Adrenal gland (tissue), 12 donors: ENCODE data around the gene STOML1. TPM values are rescaled to one million over a fixed set of nuclear protein-coding genes. Genes with fewer than 3 reads are reported as not detected.

ENCODE experiments used
- DNase-seq, 7 donors: peaks; one replicate each; pipeline ENCODE4 v3.0.0-alpha.2; 2019 to 2020
- H3K27ac ChIP-seq, 5 donors: fragments of 200-600 bp; sonication (generic) in 4 of 5; 1 replicate in 3 of 5; 2 replicates in 2 of 5; pipeline versions ENCODE4 v1.5.1 to v1.8.0; 2016 to 2020; ENCODE audit warnings: mild to moderate bottlenecking in 1 of 5
- H3K27me3 ChIP-seq: fragments of 200-600 bp; 2 replicates; pipeline ENCODE4 v1.8.0; 2021
- H3K36me3 ChIP-seq, 2 donors: fragments of 200-600 bp; replicated peaks in 1 of 2; 1 replicate in 1 of 2; 2 replicates in 1 of 2; pipeline versions ENCODE4 v1.5.1 to v1.8.0; 2018 to 2022
- H3K4me1 ChIP-seq, 2 donors: fragments of 200-600 bp; replicated peaks in 1 of 2; 1 replicate in 1 of 2; 2 replicates in 1 of 2; pipeline versions ENCODE4 v1.5.1 to v1.8.0; 2018 to 2021
- H3K4me3 ChIP-seq, 4 donors: fragments of 200-600 bp; sonication (generic) in 3 of 4; one replicate each; pipeline ENCODE4 v1.5.1; 2016 to 2018
- H3K9me3 ChIP-seq, 3 donors: fragments of 200-600 bp; sonication (generic) in 1 of 3; replicated peaks in 1 of 3; 1 replicate in 2 of 3; 2 replicates in 1 of 3; pipeline versions ENCODE4 v1.5.1 to v1.8.0; 2016 to 2021
- CTCF ChIP-seq, 6 experiments: fragments of 450-650 bp in 4 of 6; fragments of 200-600 bp in 2 of 6; sonication (generic) in 1 of 6; IDR thresholded peaks; 1 replicate in 5 of 6; 2 replicates in 1 of 6; pipeline versions ENCODE4 v1.5.1 to v1.8.0; 2016 to 2021; ENCODE audit warnings: antibody characterized with exemption in 6 of 6, mild to moderate bottlenecking in 2 of 6, moderate library complexity in 1 of 6
- POLR2A ChIP-seq, 2 donors: fragments of 450-650 bp; IDR thresholded peaks; one replicate each; pipeline ENCODE4 v1.6.1; 2017; ENCODE audit warnings: antibody characterized with exemption in 2 of 2, mild to moderate bottlenecking in 2 of 2, moderate library complexity in 1 of 2
- WGBS, 4 donors: extraction: QIAGEN DNeasy Blood & Tissue Kit in 2 of 4; methylation state at CpG; one replicate each; pipeline versions ENCODE4 v1.1.5 to v1.1.7; 2013 to 2017; 5-methylcytosine and 5-hydroxymethylcytosine counted together
- intact Hi-C, 2 donors: fragments of 100-400 bp; cut with DNase I; formaldehyde crosslinking; loops; one replicate each; pipeline versions ENCODE4 v1.14.1 to v1.15.0; 2022 to 2023
- polyA plus RNA-seq, 3 donors: library from polyadenylated mRNA; stranded (reverse); fragments of 200-250 nt in 2 of 3; fragments of 350-450 nt in 1 of 3; fragmentation: Illumina TruSeq in 1 of 3; extraction: RNeasy Lipid Tissue Mini Kit (QIAGEN cat#74804) in 1 of 3; gene quantifications; one replicate each; pipeline ENCODE4 v1.2.3, GENCODE V29; 2013 to 2014
- total RNA-seq, 9 donors: library from RNA; depleted of rRNA in 4 of 9; stranded (reverse); fragments of >200 nt in 4 of 9; fragments of 120-200 nt in 1 of 9; fragmentation: NEBNext Ultra II Directional in 1 of 9; extraction: Animal tissue kit (Norgen Biotek cat#: 25700) in 1 of 9; gene quantifications; one replicate each; pipeline versions ENCODE4 v1.1.0 to v1.2.4, GENCODE V29; 2013 to 2023
- donor health status: healthy with polysubstance abuse.
- donor health status: Bipolar disorder and iron deficiency.
- donor health status: DM: yes; HTN: yes; CAD: no.
- donor health status: DM: no; HTN: no; CAD: no.
- donor health status: DM: no; HTN: no; CAD: no.
- donor health status: DM: yes; HTN: yes; CAD: no.

The STOML1 gene
- total and polyA plus RNA-seq, 12 donors = 8.6 to 92.2 (median 29.6) TPM

- Histone ChIP-seq H3K36me3 (no peaks in the 10 kb centered on the region), H3K9me3 (no peaks in the 10 kb centered on the region), H3K4me1 (peaks cover 11 to 13% of the 10 kb centered on the region in 2 donors), H3K4me3 (no peak overlapping the region), H3K27ac (no peak overlapping the region), H3K27me3 (no peaks in the 10 kb centered on the region)
- WGBS, 4 donors = 85 to 89% (median 86%) methylated on average over 10 to 12 of the region's 12 CpGs
- DNase-seq = no peak
- TF ChIP-seq POLR2A (IDR thresholded peaks at IDR 0.05) (no peak), CTCF (IDR thresholded peaks at IDR 0.05) (no peak)
- intact Hi-C loops = no loop called here
Observed at GRCh38 chr15:73955861-73956742, 36.0 kb downstream of the STOML1 start.

GRCh38 chr15:73955326-73955725 is 36.8 kb downstream of the STOML1 start:
- H3K27me3 ChIP-seq = no peaks in the 10 kb centered on the region
- peaks cover 17 to 20% of the 10 kb centered on the region in 2 donors for H3K4me1 ChIP-seq
- no peak overlapping the region for H3K27ac ChIP-seq
- intact Hi-C loops = no loop called here
- no peak overlapping the region for H3K4me3 ChIP-seq
- H3K36me3 ChIP-seq = no peaks in the 10 kb centered on the region
- no peak for DNase-seq
- TF ChIP-seq POLR2A (IDR thresholded peaks at IDR 0.05) = no peak
- TF ChIP-seq CTCF (IDR thresholded peaks at IDR 0.05) = no peak
- H3K9me3 ChIP-seq = no peaks in the 10 kb centered on the region
- WGBS, 4 donors = 87 to 100% (median 91%) methylated on average over 1 to 4 of the region's 4 CpGs

- Histone ChIP-seq H3K9me3 (no peaks in the 10 kb centered on the region), H3K27ac (no peak overlapping the region), H3K36me3 (peaks cover 0 to 2% of the 10 kb centered on the region in 2 donors), H3K4me1 (peaks cover 17 to 20% of the 10 kb centered on the region in 2 donors), H3K4me3 (no peak overlapping the region), H3K27me3 (no peaks in the 10 kb centered on the region)
- DNase-seq = no peak
- intact Hi-C loops = no loop called here
- 88 to 91% (median 90%) methylated on average over 16 to 27 of the region's 27 CpGs for WGBS, 4 donors
- TF ChIP-seq CTCF (IDR thresholded peaks at IDR 0.05) = no peak
- TF ChIP-seq POLR2A (IDR thresholded peaks at IDR 0.05) = no peak
Observed at GRCh38 chr15:73954188-73955145, 37.6 kb downstream of the STOML1 start.
